GOT3 (cell line): ENCODE data around the gene FGGY.
"Not testable (repeated sequence)": the region's sequence is repeated elsewhere in the genome, so short reads cannot be mapped to it uniquely, and the experiment has no call there.

Experiments used
- DNase-seq: peaks from one replicate; lab custom pipeline; 2025; ENCODE audit warnings: mixed read lengths; lab: John Stamatoyannopoulos, UW

FGGY gene

DNA sequence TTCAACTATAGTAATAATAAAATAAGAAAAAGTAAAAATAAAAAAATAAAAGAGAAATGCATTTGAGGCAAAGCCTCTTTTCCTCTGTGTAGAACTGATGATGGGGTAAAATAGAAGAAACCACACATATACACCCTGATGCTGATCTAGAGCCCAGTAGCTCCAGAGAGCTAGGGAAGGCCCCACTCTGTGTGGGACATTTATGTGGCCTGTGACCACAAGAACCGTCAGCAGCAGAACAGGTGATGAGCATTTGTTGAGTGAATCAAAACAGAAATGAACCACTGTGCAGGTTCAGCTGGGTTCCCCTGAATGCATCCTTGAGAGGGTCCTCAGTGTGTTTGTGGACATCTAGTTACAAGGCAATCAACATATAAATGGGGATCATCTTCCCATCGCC, 296.0 kb downstream of the FGGY start:
- DNase-seq, result no peak

DNA sequence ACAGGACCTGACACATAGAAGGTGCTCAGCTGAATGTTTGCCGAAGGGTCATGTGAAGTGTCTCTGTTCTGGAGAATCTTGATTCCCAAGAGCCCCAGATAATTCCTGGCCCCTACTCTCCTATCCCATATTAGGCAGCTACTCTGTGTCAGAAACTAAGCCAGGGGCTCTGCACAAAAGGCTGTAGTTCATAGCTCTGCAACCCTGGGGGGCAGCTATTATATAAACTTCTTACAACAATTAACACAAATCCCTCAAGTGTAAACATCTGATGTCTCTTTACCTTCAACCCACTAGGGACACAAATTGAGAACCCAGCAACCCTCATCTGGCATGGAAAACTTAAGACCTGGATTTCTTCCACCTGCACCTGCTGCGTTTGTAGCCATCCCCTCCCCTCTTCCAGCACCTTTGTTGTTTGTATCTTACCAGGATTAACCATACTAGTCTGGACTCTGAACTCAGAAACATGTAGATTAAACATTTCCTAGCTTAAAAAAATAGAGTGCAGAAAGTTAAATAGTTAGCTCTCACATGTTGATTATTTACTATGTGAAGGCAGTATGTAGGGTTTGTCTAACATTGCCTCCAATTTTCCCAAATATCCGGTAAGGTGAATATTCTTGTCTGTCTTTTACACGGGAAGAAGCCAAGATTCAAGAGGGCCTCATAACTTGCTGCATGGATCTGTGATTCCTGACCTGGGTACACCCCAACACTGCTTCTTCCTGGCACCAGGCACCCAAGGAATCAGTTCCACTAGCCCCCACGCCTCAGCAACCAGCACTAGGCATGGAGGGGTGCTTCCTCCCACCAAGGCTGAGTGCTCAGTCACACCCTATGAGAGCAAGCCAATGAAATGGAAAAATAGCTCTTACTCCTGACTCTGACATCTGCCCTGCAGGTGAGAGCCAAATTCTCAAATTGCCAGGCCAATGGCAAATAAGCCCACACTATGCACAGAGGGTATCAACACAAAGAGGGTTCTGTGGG, 297.2 kb downstream of the FGGY start:
- no peak for DNase-seq

DNA sequence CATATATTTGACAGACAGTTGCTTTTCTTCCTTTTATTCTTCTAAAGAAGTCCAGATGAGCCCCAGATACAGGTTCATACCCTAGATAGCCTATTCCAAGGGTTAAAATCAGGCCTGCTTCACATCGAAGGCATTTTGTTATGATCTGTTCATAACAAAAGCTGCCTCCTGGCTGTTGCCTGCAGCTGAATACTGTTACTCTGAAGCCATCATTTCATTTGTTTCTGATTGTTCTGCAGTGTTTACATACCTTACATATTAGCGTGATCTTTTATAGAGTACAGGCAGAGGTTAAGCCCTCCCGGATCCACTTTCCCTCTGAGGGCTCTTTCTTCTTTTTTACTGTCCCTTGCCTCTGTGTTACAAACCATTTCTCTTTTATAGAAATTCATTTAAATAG, 298.9 kb downstream of the FGGY start:
- DNase-seq, result no peak

DNA sequence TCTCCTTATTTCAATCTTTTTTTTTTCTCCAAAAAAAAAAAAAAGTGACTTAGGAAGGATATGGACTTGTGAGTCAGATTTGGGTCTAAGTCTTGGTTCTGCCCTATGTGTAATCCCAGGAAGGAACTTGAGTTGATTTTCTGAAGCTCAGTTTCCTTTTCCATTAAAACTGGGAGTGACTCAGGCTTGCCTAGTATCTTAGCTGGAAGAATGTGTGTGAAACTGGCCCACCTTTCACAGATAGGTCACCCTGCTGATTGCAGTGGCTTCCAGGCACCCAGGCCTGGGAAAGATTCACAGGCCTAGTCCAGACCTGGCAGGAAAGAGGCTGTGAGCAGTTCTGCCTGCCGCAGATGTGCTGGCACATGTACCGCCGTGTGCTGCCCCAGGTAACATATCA, 299.5 kb downstream of the FGGY start:
- DNase-seq, result no peak

DNA sequence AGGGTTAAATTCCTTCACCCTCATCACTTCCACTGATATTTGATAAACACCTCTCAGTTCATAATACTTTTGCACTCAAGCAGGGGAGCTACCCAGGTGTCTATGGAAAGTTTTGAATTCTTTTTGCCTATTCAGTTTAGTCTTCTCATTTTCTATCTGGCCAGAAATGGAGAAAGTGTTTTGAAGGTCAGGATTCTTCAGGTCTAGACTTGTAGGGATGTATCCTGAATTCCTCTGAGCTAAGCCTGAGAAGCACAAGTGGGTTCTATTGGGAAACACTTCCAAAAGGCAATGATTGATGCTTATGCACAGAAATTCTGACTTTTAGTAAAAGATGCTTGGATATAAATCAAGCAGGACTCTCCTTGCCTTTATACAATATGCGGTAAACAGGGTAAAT, 300.1 kb downstream of the FGGY start:
- DNase-seq, result no peak

DNA sequence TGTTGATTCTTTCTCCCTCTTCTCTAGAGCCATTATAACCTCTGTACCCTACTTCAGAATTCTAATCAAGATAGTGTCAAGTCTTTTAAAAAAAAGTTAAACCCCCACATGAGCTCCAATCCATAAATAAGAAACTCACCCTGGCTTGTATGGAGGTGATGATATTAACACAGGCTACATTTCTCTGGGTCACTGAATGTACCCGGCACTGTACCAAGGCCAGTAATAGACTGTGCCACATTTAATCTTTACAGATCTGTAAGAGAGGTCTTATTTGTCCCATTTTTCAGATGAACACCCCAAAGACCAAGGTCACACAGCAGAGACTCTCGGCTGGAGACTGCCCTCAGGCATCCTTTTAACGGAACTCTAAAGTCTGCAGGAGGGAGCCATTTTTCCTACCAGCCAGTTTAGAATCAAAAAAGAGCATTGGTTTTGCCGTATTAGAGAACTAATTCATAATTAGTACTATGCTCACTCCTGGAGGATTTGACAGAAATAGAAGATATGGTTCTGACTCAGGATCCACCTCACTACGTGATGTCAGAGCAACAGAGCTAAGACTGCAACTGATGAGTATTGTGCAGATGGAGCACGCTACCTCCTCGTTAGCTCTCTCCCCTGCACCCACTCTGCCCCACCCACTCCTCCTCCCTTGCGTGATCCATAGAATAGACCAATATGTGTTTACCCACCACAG, 300.7 kb downstream of the FGGY start:
- DNase-seq, result no peak

DNA sequence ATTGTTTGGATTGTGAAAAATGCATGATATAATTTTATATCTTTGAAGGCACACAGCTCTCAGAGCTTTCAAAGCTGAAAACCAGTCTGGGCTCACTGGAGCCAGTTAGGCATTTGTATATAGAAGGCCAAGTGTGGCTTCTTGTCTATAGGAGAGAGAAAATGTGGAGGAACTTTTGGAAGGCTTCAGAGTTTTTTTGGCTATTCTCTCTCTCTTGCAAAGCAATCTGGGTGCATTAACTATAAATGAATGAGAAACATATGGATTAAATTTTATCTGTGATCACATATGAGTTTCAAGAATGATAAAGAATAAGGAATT, 301.2 kb downstream of the FGGY start:
- no peak for DNase-seq

DNA sequence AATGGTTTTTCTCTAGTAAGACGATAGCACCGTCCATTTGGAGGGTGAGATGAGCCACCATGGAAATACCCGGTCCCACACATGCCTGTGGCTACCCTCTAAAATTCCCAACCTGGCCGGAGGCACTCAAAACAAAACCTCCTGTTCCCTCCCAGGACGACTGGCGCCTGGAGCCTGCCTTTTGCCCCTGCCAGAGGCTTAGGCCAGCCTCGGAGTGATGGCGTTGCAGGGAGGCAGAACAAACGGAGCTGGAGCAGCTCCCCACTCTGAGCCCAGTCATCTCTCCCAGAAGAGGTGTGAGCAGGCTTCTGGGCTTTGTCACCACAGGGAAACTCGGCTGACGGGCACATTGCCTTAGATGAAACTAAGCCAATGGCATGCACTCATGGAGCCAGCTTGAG, 304.1 kb downstream of the FGGY start:
- DNase-seq, result no peak

DNA sequence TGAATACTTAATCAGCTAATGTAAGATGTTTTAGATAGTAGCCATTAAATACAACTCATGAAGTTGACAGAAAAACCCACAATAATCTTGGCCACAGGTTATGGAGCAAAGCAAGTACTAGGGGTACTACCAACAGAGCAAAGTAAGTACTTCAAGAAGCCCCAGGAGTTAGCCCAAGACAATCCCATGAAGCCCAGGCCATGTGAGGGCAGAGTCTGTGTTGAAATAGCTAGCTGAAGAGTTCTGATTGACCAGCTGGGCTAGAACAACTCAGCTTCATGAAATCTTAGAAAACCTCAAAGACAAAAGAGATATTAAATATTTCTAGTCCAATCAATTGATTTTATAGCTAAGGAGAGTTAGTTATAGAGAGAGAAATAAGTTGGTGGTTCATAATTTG, 304.9 kb downstream of the FGGY start:
- no peak for DNase-seq

DNA sequence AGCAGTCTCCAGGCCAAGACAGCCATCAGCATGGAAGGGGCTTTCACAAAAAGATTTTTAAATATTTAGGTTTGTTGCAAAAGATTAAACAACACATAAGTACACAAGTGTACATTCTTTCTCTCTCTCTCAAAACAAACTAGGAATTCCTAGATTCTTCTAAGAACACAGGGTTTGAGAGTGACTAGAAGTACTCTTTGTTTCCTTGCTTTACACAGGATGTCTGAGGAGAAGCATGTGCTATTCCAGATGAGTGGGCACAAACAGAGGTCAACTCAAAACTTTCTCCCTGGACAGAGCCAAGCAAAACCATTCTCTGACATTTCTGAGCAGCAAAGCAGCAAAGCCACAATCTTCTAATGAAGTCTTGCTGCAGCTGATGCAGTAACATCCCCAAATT, 307.3 kb downstream of the FGGY start:
- no peak for DNase-seq

DNA sequence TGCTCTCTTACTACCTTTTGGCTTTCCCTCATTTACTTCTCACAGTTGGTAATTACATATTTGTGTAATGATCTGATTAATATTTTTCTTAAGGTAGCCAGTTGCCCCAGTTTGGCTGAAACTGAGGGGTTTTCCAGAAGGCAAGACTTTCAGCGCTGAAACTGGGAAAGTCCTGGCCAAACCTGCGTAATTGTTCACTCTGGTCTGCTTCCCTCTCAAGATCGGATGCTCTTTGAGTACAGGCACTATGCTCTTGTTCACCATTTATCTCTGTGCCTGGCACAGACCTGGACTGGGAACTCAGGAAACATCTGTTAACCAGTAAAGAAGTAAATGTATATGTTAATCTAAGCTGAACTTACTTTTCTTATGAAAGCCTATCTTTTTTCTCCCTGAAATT, 308.3 kb downstream of the FGGY start:
- no peak for DNase-seq

DNA sequence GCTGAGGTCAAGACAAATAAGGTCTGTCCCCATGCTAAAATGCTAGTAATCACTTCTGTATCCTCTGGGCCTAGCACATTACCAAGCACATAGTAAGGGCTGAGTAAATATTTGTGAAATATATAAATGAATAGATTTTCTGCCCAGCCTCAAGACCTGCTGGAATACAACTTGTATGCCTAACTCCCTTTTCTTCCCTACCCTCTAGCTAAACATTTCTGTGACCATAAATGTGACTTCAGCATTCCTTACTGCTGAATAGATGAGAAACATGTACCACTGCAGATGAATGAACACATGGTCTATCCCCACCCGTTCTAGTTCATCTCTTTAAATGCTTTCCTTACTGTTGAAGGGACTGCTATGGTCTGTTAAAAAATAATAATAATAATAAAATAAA, 308.9 kb downstream of the FGGY start:
- no peak for DNase-seq

DNA sequence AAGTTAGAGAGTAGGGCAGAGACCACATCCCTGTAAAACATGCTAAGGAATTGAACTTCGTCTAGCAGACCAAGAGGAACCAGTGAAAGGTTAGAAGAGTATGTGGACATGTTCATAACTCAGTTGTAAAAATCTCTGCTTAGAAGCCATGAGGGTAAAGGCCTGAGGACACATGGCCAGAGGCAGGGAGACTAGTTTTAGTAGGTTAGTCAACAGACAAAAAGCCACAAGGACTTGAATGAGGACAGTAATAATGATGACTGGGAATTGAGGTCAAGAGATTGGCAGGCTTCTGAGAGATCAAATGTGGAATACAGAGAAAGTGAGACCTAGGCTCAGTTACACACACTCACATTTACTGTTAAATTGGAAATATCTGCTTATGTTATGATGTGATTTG, 312.4 kb downstream of the FGGY start:
- DNase-seq, result no peak

DNA sequence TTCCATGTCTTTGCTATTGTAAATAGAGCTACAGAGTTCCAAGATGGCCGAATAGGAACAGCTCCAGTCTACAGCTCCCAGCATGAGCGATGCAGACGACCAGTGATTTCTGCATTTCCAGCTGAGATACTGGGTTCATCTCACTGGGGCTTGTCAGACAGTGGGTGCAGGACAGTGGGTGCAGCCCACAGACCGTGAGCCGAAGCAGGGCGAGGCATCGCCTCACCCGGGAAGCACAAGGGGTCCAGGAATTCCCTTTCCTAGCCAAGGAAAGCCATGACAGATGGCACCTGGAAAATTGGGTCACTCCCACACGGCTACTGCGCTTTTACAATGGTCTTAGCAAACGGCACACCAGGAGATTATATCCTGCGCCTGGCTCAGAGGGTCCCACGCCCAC, 313.6 kb downstream of the FGGY start:
- not testable (repeated sequence) for DNase-seq

DNA sequence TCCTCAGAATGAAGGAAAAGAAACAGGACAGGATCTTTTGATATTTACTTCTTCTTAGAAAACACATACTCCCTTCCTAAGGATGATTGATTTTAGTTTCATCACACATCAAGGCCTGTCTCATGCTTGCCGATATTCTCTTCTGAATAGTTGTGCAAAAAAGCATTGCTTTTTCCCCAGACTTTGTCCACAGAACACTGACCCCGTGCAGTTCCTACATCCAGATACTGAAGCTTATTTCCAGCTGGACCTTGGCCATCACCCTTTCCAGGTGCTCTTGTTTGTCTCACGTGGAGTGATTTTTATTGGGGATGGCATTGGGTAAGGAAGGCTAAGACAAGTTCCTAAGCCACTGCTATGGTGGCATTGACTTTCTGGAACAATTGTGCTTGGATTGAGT, 320.5 kb downstream of the FGGY start:
- no peak for DNase-seq

DNA sequence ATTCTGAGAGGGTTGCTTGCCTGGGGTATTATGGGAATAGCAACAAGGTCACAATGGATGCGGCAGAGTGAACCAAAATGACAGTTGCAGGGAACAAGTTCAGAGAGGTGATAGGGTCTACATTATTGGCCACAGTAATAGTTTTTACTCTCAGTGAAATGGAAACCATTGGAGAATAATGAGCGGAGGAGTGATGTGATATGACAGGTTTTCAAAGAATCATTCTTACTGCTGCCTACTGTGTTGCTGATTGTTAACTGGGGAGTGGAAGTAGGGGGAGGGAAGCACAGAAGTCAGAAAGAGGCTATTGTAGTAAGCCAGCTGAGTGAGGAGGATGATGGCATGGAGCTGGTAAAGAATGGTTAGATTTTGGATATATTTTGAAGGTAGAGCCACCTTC, 322.7 kb downstream of the FGGY start:
- no peak for DNase-seq

DNA sequence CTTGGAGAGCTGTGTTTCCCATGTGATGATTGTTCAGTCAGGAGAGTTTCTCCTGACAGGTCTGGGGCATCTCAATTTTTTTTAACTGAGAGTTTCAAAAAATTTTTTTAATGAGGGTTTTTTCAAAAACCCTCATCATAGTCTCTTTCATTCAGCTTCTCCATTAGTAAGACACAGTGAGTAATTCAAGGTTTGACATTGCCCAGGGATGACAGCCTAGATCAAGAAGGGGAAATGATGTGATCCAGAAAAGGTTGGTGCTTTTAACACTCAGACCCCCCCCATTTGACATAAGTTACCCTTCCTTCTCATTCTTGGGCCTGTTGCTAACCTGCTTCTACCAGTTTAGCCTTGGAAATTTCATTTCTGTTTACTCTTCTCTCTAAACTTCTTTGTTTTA, 328.5 kb downstream of the FGGY start:
- no peak for DNase-seq

DNA sequence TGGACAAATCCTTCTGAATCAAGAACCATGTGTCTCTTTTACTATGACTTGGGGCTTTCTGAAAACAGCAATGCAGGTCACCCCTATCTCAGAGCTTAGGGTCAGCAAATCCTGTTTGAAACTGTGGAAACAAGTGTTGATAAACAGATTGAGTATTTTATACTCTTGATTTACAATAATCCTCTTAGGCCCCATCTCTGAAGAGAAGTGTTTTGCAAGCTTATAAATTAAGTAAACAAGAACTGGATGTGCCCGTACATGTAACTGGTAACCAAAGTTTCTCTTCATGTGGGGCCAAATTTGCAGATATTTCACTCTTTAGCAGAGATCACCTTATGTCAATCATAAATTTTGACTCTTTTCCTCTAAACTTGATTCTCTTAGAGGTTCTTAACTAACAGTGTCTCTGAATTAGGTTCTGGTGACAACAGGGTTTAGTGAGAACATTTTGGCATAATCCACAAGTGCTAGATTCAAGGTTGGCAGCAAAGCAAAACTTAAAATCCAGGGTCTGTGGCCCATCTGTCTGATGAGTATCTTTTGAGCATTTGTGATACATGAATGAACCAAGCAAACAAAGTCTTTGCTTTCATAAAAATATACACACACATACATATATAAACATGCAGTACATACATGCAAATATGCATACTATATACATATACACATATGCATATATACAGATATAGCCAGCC, 334.8 kb downstream of the FGGY start:
- no peak for DNase-seq

DNA sequence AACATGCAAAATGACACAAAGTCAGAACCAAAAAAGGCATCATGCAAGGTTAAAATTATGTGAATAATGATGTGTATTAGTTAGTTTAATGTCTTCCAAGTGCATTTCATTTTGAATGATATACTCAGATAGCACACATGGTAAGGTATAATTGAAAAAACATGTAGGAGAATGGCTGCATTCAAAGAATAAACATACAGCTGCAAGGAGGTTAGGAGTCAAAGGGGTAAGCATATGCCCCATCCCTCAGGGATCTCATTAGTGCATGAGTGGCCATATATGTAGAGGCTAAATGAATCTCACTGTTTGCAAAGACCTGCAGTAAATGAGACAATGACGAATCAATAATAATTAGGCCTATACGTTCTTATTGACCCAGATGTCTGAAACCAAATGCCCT, 338.2 kb downstream of the FGGY start:
- no peak for DNase-seq

DNA sequence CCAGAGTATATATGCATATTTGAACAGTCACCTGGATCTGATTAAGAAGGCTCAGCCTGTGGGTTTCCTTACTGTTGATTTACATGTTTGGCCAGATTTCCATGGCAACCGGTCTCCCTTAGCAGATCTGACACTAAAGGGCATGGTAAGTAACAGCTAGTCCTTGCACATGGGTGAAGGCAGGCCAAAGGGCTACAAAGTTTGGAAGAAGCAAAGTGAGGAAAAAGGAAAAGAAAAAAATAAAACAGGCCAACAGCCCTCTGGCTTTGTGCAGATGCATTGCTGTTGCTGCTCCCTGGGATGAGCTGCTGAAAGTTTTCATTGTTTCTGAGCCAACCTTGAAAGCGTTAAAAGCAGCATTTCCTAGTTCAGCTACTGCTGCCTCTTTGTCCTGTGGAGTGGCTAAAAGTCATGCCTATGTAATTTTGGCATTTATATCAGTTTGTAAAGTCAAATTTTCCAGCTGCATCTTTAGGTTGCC, 341.4 kb downstream of the FGGY start:
- DNase-seq, result no peak

DNA sequence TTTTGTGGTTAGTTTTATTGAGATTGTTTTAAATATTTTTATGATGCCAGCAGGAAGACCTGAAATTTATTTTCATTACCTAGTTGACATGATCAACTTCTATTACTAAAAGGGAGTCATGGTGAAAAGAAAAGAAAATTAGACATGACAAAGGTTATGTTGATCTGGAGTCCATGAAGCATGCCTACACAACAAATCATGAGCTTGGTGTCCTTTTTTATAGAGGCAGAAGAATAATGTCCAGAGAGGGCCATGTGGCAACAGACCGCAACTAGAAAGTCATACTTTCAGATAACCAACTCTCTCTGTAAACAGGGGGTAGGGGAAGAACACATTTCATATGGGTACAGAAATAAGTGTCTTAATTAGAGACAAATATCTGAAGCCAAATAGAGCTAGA, 342.4 kb downstream of the FGGY start:
- DNase-seq, result no peak

DNA sequence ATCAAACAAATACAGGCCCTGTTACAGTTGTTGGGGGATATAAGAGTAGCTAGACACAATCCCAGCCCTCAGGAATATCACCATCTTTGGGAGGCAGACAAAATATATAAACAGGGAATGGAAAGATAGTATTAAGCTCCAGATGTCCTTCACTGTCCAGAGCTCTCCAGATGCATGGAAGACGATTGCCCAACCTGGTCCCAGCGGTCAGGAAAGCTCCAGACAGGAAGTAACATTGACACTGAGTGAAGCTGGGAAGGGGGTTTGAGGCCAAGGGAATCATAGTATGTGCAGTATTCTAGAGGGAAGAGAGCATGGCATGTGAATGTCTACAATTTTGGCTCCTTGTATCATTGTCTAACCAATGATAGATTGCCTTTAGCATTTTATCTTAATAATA, 344.0 kb downstream of the FGGY start:
- DNase-seq, result no peak

DNA sequence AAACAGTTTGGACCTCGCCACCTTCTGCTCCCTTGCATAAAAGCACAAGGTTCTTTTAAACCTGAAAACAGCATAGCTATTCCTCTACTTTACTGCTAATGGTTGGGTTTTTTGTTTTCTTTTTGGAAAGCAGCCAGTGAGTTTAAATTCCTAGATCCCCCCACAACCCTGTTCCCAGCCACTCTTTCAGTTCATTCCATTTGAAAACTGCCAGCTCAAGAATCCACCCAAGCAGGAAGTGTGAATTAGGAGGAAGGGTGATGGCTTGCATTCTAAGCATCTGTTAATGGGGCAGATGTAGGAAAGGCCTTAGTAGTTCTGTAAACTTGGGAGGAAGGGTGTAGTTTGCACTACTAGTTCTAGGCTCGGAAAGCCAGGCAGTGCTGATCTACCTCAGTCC, 344.9 kb downstream of the FGGY start:
- DNase-seq, result no peak
